IPS DF 6.9 (cell line): ENCODE data around the gene FLT1.

Source experiments
- DNase-seq: peaks from one replicate; pipeline ENCODE4 v3.0.0-alpha.2; 2013; ENCODE audit warnings: low read depth, low spot score
- H3K27ac ChIP-seq: one replicate; pipeline ENCODE4 v1.5.1; 2013; ENCODE audit warnings: low read length, control low read depth
- H3K27me3 ChIP-seq: 2 replicates; pipeline ENCODE4 v1.6.1; 2013; ENCODE audit warnings: mild to moderate bottlenecking, low read length; ENCODE audit not compliant: control insufficient read depth, insufficient read depth
- H3K36me3 ChIP-seq: 2 replicates; pipeline ENCODE4 v1.6.1; 2013; ENCODE audit warnings: low read length; ENCODE audit not compliant: control insufficient read depth, insufficient read depth
- H3K4me1 ChIP-seq: 2 replicates; pipeline ENCODE4 v1.6.1; 2013; ENCODE audit warnings: low read length; ENCODE audit not compliant: control insufficient read depth, insufficient read depth
- H3K4me3 ChIP-seq: 2 replicates; pipeline ENCODE4 v1.5.1; 2013; ENCODE audit warnings: mild to moderate bottlenecking, low read length
- H3K9me3 ChIP-seq: 2 replicates; pipeline ENCODE4 v1.6.1; 2013; ENCODE audit warnings: low read length, inconsistent platforms; ENCODE audit not compliant: control insufficient read depth, insufficient read depth
- WGBS: extraction: QIAGEN DNeasy Blood & Tissue Kit; methylation state at CpG from one replicate; pipeline ENCODE4 v1.1.7; 2013; ENCODE audit warnings: mixed read lengths, missing lambda C conversion rate; ENCODE audit not compliant: insufficient read length, insufficient coverage; 5-methylcytosine and 5-hydroxymethylcytosine counted together

FLT1 gene

GRCh38 chr13:28494778-28495537 lies at the start of gene FLT1:
FLT1 (minus strand) TSS chr13:28495128; CDS start chr13:28494843, 285 bp downstream.
- Histone ChIP-seq H3K9me3 (no peaks in the 10 kb centered on the region), H3K36me3 (no peaks in the 10 kb centered on the region; the same call in 1 of the 2 replicates), H3K4me3 (peak within 1 kb of the TSS; percentile 82), H3K27me3 (no peaks in the 10 kb centered on the region; the same call in 1 of the 2 replicates), H3K4me1 (peaks cover 4% of the 10 kb centered on the region; the same call in 1 of the 2 replicates), H3K27ac (no peak within 1 kb of the TSS)
- WGBS: no CpG with 5 or more reads among the region's 84 CpGs
- no peak for DNase-seq

GRCh38 chr13:28544026-28544425 lies 49.1 kb upstream of the FLT1 start:
- WGBS: no CpG with 5 or more reads among the region's 1 CpG
- Histone ChIP-seq H3K27me3 (no peaks in the 10 kb centered on the region), H3K4me3 (no peak overlapping the region)

GRCh38 chr13:28542804-28543203 lies 47.9 kb upstream of the FLT1 start:
- Histone ChIP-seq H3K9me3 (no peaks in the 10 kb centered on the region), H3K27ac (no peak overlapping the region), H3K27me3 (no peaks in the 10 kb centered on the region; the same call in 1 of the 2 replicates), H3K36me3 (no peaks in the 10 kb centered on the region), H3K4me3 (no peak overlapping the region), H3K4me1 (no peaks in the 10 kb centered on the region)
- DNase-seq: no peak
- WGBS: no CpG with 5 or more reads among the region's 4 CpGs

More at GRCh38 chr13:28544026-28544425, 49.1 kb upstream of the FLT1 start:
- no peaks in the 10 kb centered on the region for H3K9me3 ChIP-seq
- H3K27ac ChIP-seq: no peak overlapping the region
- H3K36me3 ChIP-seq: no peaks in the 10 kb centered on the region
- no peak for DNase-seq
- H3K4me1 ChIP-seq: no peaks in the 10 kb centered on the region

- no peaks in the 10 kb centered on the region for H3K9me3 ChIP-seq
- H3K27ac ChIP-seq: no peak overlapping the region
- H3K4me1 ChIP-seq: no peaks in the 10 kb centered on the region
- DNase-seq: no peak
- no peaks in the 10 kb centered on the region for H3K36me3 ChIP-seq
- H3K4me3 ChIP-seq: no peak overlapping the region
- WGBS: no CpG with 5 or more reads among the region's 2 CpGs
- H3K27me3 ChIP-seq: no peaks in the 10 kb centered on the region; the same call in 1 of the 2 replicates
These were observed 47.0 kb upstream of the FLT1 start for GRCh38 chr13:28541966-28542365.

GRCh38 chr13:28540612-28541011 lies 45.7 kb upstream of the FLT1 start:
- H3K36me3 ChIP-seq: no peaks in the 10 kb centered on the region
- H3K27ac ChIP-seq: no peak overlapping the region
- no peaks in the 10 kb centered on the region; the same call in 1 of the 2 replicates for H3K27me3 ChIP-seq
- no peak for DNase-seq
- H3K4me3 ChIP-seq: no peak overlapping the region
- no peaks in the 10 kb centered on the region for H3K9me3 ChIP-seq
- WGBS: no CpG with 5 or more reads among the region's 6 CpGs
- no peaks in the 10 kb centered on the region for H3K4me1 ChIP-seq

- no peak for DNase-seq
- no peaks in the 10 kb centered on the region; the same call in 1 of the 2 replicates for H3K27me3 ChIP-seq
- no peaks in the 10 kb centered on the region for H3K4me1 ChIP-seq
- no peaks in the 10 kb centered on the region; the same call in 1 of the 2 replicates for H3K36me3 ChIP-seq
- no peak overlapping the region for H3K27ac ChIP-seq
- WGBS: no CpG with 5 or more reads among the region's 2 CpGs
- no peaks in the 10 kb centered on the region for H3K9me3 ChIP-seq
- no peak overlapping the region for H3K4me3 ChIP-seq
These were observed 44.8 kb upstream of the FLT1 start for GRCh38 chr13:28539625-28540286.

GRCh38 chr13:28538932-28539331 lies 44.0 kb upstream of the FLT1 start:
- WGBS: no CpG with 5 or more reads among the region's 3 CpGs
- no peak overlapping the region for H3K27ac ChIP-seq
- DNase-seq: no peak
- H3K4me1 ChIP-seq: no peaks in the 10 kb centered on the region
- no peak overlapping the region for H3K4me3 ChIP-seq
- H3K36me3 ChIP-seq: no peaks in the 10 kb centered on the region; the same call in 1 of the 2 replicates
- no peaks in the 10 kb centered on the region; the same call in 1 of the 2 replicates for H3K27me3 ChIP-seq
- no peaks in the 10 kb centered on the region for H3K9me3 ChIP-seq

- no peak for DNase-seq
- H3K9me3 ChIP-seq: no peaks in the 10 kb centered on the region
- H3K27ac ChIP-seq: no peak overlapping the region
- peaks cover 3% of the 10 kb centered on the region for H3K27me3 ChIP-seq
- WGBS: no CpG with 5 or more reads among the region's 3 CpGs
- no peaks in the 10 kb centered on the region for H3K4me1 ChIP-seq
- no peaks in the 10 kb centered on the region; the same call in 1 of the 2 replicates for H3K36me3 ChIP-seq
- H3K4me3 ChIP-seq: no peak overlapping the region
These were observed 42.2 kb upstream of the FLT1 start for GRCh38 chr13:28537171-28537570.

GRCh38 chr13:28536371-28536770 lies 41.4 kb upstream of the FLT1 start:
- H3K27ac ChIP-seq: no peak overlapping the region
- peaks cover 3% of the 10 kb centered on the region; the same call in 1 of the 2 replicates for H3K4me1 ChIP-seq

GRCh38 chr13:28535734-28536133 lies 40.8 kb upstream of the FLT1 start:
- no CpG with 5 or more reads among the region's 2 CpGs for WGBS
- Histone ChIP-seq H3K27me3 (peaks cover 3% of the 10 kb centered on the region), H3K4me1 (peaks cover 3% of the 10 kb centered on the region; the same call in 1 of the 2 replicates)

More at GRCh38 chr13:28536371-28536770, 41.4 kb upstream of the FLT1 start:
- no peak overlapping the region for H3K4me3 ChIP-seq
- no peaks in the 10 kb centered on the region for H3K9me3 ChIP-seq
- no CpG with 5 or more reads among the region's 3 CpGs for whole genome bisulfite sequencing
- DNase-seq: no peak
- H3K36me3 ChIP-seq: no peaks in the 10 kb centered on the region; the same call in 1 of the 2 replicates
- peaks cover 3% of the 10 kb centered on the region for H3K27me3 ChIP-seq

More at GRCh38 chr13:28535734-28536133, 40.8 kb upstream of the FLT1 start:
- Histone ChIP-seq H3K9me3 (no peaks in the 10 kb centered on the region), H3K27ac (no peak overlapping the region), H3K4me3 (no peak overlapping the region), H3K36me3 (no peaks in the 10 kb centered on the region; the same call in 1 of the 2 replicates)
- no peak for DNase-seq
